Panc1 (cell line): ENCODE data around the gene SMAD7. TPM values are rescaled to one million over a fixed set of nuclear protein-coding genes. Genes with fewer than 3 reads are reported as not detected.

Experiments
- ATAC-seq: fragments of 200-7000 bp; cut with Tn5 transposase; 2 replicates; pipeline ENCODE4 v1.9.1; 2020; ENCODE audit warnings: mild to moderate bottlenecking, moderate library complexity
- BruUV-seq: library from RNA; stranded (reverse); fragments of 400-500 nt; replicated peaks from 2 replicates; lab custom pipeline; 2021; lab: Mats Ljungman, UMichigan
- CTCF ChIA-PET: fragments of 300-600 bp; sonication (Branson Sonifier 250); formaldehyde crosslinking; loops from one replicate; lab custom pipeline; 2022; ENCODE audit warnings: antibody characterized with exemption; lab: Charles Lee
- POLR2A ChIA-PET: fragments of 300-600 bp; sonication (Branson Sonifier 250); formaldehyde crosslinking; loops from one replicate; lab custom pipeline; 2022; ENCODE audit warnings: antibody characterized with exemption; lab: Charles Lee
- DNase-seq: peaks from one replicate; pipeline ENCODE4 v3.0.0-alpha.2; 2010; ENCODE audit warnings: low read depth, low spot score
- H3K27ac ChIP-seq: 2 replicates; pipeline ENCODE4 v1.5.1; 2011; ENCODE audit warnings: mild to moderate bottlenecking, low read length, inconsistent platforms
- H3K27me3 ChIP-seq: fragments of 200-500 bp; sonication (Bioruptor generic); 2 replicates; pipeline ENCODE4 v1.6.0; 2014; ENCODE audit warnings: low read length, inconsistent platforms; ENCODE audit not compliant: control insufficient read depth, insufficient read depth
- H3K36me3 ChIP-seq: fragments of 200-500 bp; sonication (Bioruptor generic); 2 replicates; pipeline ENCODE4 v1.5.1; 2014; ENCODE audit warnings: inconsistent platforms, mild to moderate bottlenecking, low read length, moderate library complexity; ENCODE audit not compliant: control insufficient read depth, insufficient read depth
- H3K4me1 ChIP-seq: 2 replicates; pipeline ENCODE4 v1.5.1; 2011; ENCODE audit warnings: inconsistent platforms, mild to moderate bottlenecking, low read length, moderate library complexity; ENCODE audit not compliant: control insufficient read depth, insufficient read depth
- H3K4me3 ChIP-seq, 2 experiments: 2 replicates each; pipeline ENCODE4 v1.5.1; 2011 to 2012; ENCODE audit warnings: low read depth in 2 of 2, low read length in 2 of 2, mild to moderate bottlenecking in 2 of 2, inconsistent platforms in 1 of 2, moderate library complexity in 1 of 2
- H3K9me3 ChIP-seq: fragments of 200-500 bp; sonication (Bioruptor generic); 2 replicates; pipeline ENCODE4 v1.5.1; 2014; ENCODE audit warnings: low read depth, mild to moderate bottlenecking, inconsistent platforms, low read length, moderate library complexity; ENCODE audit not compliant: control insufficient read depth, insufficient read depth
- POLR2AphosphoS5 ChIP-seq: IDR thresholded peaks from 2 replicates; pipeline ENCODE4 v1.6.1; 2012; ENCODE audit warnings: mild to moderate bottlenecking, low read depth, low read length, moderate library complexity
- SIN3A ChIP-seq: IDR thresholded peaks from 2 replicates; pipeline ENCODE4 v1.6.1; 2012; ENCODE audit warnings: low read depth, mild to moderate bottlenecking, low read length, moderate library complexity, borderline replicate concordance; ENCODE audit not compliant: insufficient read depth
- TCF7L2 ChIP-seq: IDR thresholded peaks from 2 replicates; pipeline ENCODE4 v1.6.1; 2011; ENCODE audit warnings: mild to moderate bottlenecking, low read depth, low read length, inconsistent platforms
- in situ Hi-C: cut with HindIII; loops from 2 replicates; pipeline ENCODE4 v1.10.0; 2016; ENCODE audit warnings: low sequenced_read_pairs, low pct_unique_long_range_greater_than_20kb
- intact Hi-C: fragments of 100-400 bp; cut with micrococcal nuclease; formaldehyde crosslinking; loops from one replicate; pipeline ENCODE4 v1.10.0; 2022; ENCODE audit not compliant: unreplicated experiment
- total RNA-seq: library from RNA; stranded (reverse); gene quantifications from one replicate; pipeline ENCODE4 v1.2.1, GENCODE V29; 2021; ENCODE audit not compliant: unreplicated experiment
- TF ChIP-seq, protein P1 (sequence below), 2 experiments: IDR thresholded peaks; 2 replicates each; pipeline ENCODE4 v1.6.1; 2011 to 2012; ENCODE audit warnings: low read depth in 2 of 2, control low read depth in 1 of 2, low read length in 1 of 2, mild to moderate bottlenecking in 1 of 2, moderate library complexity in 1 of 2; ENCODE audit not compliant: insufficient read depth in 1 of 2
- TF ChIP-seq, protein P2 (sequence below): fragments of 450-650 bp; IDR thresholded peaks from 2 replicates; pipeline ENCODE4 v1.5.1; 2017; ENCODE audit warnings: mild to moderate bottlenecking

SMAD7 gene
- total RNA-seq, 1 experiment from 2014 or later, result 21.3 TPM

DNA sequence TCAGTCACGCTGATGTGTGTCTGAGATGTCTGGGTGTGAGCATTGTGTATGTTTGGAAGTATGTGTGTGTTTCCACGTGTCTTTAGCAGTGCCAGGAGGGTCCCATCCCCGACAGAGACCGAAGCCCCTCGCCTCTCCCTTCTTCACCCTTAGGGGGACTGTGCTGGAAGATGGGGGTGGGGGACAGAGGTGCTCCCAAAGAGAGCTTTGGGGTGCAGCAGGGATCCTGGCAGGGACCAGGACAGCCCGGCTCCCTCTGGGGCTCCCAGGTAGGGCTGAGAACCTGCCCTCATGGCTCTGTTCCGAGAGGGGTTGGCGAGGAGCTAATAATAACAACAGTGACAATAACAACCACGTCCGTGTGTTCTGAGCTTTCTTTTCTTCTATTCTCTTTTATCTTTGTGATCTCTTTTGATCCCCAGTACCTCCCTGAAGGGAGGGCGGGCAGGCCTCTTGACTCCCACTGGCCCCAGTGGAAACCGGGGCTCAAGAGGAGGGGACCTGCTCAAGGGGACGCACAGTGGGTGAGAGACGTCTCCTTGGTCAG, 57.6 kb downstream of the SMAD7 start:
- Histone ChIP-seq H3K4me1 (peaks cover 3% of the 10 kb centered on the region; the same call in 1 of the 2 replicates), H3K36me3 (no peaks in the 10 kb centered on the region), H3K27ac (no peak overlapping the region), H3K27me3 (no peaks in the 10 kb centered on the region), H3K9me3 (no peaks in the 10 kb centered on the region), H3K4me3 (no peak overlapping the region)
- ATAC-seq, result no peak
- ChIA-PET POLR2A (no interaction called here), CTCF (no interaction called here)
- BruUV-seq, result no TSS peak
- in situ Hi-C loops, result no loop called here
- DNase-seq, result no peak
- no peak for TF ChIP-seq SIN3A
- TF ChIP-seq, protein P1, sequence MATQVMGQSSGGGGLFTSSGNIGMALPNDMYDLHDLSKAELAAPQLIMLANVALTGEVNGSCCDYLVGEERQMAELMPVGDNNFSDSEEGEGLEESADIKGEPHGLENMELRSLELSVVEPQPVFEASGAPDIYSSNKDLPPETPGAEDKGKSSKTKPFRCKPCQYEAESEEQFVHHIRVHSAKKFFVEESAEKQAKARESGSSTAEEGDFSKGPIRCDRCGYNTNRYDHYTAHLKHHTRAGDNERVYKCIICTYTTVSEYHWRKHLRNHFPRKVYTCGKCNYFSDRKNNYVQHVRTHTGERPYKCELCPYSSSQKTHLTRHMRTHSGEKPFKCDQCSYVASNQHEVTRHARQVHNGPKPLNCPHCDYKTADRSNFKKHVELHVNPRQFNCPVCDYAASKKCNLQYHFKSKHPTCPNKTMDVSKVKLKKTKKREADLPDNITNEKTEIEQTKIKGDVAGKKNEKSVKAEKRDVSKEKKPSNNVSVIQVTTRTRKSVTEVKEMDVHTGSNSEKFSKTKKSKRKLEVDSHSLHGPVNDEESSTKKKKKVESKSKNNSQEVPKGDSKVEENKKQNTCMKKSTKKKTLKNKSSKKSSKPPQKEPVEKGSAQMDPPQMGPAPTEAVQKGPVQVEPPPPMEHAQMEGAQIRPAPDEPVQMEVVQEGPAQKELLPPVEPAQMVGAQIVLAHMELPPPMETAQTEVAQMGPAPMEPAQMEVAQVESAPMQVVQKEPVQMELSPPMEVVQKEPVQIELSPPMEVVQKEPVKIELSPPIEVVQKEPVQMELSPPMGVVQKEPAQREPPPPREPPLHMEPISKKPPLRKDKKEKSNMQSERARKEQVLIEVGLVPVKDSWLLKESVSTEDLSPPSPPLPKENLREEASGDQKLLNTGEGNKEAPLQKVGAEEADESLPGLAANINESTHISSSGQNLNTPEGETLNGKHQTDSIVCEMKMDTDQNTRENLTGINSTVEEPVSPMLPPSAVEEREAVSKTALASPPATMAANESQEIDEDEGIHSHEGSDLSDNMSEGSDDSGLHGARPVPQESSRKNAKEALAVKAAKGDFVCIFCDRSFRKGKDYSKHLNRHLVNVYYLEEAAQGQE (IDR thresholded peaks at IDR 0.05; ENCODE audit: insufficient read depth in 1 of 2, low read depth in 2 of 2, low read length in 1 of 2), result no peak
- TF ChIP-seq TCF7L2, result no peak
- TF ChIP-seq POLR2AphosphoS5, result no peak
- TF ChIP-seq, protein P2, sequence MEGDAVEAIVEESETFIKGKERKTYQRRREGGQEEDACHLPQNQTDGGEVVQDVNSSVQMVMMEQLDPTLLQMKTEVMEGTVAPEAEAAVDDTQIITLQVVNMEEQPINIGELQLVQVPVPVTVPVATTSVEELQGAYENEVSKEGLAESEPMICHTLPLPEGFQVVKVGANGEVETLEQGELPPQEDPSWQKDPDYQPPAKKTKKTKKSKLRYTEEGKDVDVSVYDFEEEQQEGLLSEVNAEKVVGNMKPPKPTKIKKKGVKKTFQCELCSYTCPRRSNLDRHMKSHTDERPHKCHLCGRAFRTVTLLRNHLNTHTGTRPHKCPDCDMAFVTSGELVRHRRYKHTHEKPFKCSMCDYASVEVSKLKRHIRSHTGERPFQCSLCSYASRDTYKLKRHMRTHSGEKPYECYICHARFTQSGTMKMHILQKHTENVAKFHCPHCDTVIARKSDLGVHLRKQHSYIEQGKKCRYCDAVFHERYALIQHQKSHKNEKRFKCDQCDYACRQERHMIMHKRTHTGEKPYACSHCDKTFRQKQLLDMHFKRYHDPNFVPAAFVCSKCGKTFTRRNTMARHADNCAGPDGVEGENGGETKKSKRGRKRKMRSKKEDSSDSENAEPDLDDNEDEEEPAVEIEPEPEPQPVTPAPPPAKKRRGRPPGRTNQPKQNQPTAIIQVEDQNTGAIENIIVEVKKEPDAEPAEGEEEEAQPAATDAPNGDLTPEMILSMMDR, result no peak
- intact Hi-C loops, result no loop called here

DNA sequence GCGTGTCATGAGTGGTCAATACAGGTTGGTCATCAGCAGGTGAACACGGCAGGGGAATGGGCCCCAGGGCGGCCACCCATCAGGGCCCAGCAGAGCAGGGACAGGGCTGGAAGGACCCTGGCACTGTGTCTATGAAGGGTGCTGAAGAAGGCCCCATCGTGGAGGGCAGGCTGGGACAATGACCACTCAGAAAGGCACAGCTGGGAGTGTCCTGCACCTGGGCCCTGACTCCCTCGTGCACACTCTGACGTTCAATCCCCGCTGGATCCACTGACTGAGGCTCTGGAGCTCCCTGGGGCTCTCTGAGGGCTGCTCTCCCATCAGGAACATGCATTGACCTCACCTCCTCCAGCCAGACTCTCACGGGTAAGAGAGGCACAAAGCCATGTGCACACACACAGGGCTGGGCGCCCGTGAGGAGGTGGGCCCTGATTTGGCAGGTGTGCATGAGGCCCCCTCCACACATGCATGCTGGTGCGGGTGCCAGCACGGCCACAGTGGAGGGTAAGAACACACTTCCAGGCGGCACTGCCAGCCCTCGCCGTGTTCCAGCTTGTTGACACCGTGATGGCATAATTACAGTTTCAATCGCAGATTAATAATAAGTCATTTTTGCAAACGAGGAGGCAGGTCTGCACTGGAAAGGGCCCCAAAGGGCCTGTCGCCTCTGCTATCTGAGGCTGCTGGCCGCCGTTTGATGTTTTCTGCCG, 58.5 kb downstream of the SMAD7 start:
- no peaks in the 10 kb centered on the region for H3K9me3 ChIP-seq
- ChIA-PET CTCF (no interaction called here), POLR2A (no interaction called here)
- intact Hi-C loops (no loop called here), in situ Hi-C loops (no loop called here)
- no peak overlapping the region for H3K27ac ChIP-seq
- DNase-seq, result no peak
- H3K27me3 ChIP-seq, result no peaks in the 10 kb centered on the region
- ATAC-seq, result no peak
- no peak overlapping the region for H3K4me3 ChIP-seq
- peaks cover 3% of the 10 kb centered on the region; the same call in 1 of the 2 replicates for H3K4me1 ChIP-seq
- BruUV-seq, result no TSS peak
- TF ChIP-seq POLR2AphosphoS5, result no peak
- TF ChIP-seq, protein P1 (IDR thresholded peaks at IDR 0.05; ENCODE audit: insufficient read depth in 1 of 2, low read depth in 2 of 2, low read length in 1 of 2), result no peak
- TF ChIP-seq SIN3A, result no peak
- TF ChIP-seq TCF7L2, result no peak
- TF ChIP-seq, protein P2, result no peak
- no peaks in the 10 kb centered on the region for H3K36me3 ChIP-seq
